ENCODE results near the gene FLNB. TPM values are rescaled to one million over a fixed set of nuclear protein-coding genes. Genes with fewer than 3 reads are reported as not detected.

Gene FLNB
- total and polyA plus RNA-seq, 2 of the 13 experiments (the other 11 are each of a cell fraction or from before 2014, with no cell fraction given): 106 to 130 TPM

GRCh38 chr3:58041182-58041825, 33.1 kb downstream of the FLNB start (continued):
- TF ChIP-seq, protein P1, sequence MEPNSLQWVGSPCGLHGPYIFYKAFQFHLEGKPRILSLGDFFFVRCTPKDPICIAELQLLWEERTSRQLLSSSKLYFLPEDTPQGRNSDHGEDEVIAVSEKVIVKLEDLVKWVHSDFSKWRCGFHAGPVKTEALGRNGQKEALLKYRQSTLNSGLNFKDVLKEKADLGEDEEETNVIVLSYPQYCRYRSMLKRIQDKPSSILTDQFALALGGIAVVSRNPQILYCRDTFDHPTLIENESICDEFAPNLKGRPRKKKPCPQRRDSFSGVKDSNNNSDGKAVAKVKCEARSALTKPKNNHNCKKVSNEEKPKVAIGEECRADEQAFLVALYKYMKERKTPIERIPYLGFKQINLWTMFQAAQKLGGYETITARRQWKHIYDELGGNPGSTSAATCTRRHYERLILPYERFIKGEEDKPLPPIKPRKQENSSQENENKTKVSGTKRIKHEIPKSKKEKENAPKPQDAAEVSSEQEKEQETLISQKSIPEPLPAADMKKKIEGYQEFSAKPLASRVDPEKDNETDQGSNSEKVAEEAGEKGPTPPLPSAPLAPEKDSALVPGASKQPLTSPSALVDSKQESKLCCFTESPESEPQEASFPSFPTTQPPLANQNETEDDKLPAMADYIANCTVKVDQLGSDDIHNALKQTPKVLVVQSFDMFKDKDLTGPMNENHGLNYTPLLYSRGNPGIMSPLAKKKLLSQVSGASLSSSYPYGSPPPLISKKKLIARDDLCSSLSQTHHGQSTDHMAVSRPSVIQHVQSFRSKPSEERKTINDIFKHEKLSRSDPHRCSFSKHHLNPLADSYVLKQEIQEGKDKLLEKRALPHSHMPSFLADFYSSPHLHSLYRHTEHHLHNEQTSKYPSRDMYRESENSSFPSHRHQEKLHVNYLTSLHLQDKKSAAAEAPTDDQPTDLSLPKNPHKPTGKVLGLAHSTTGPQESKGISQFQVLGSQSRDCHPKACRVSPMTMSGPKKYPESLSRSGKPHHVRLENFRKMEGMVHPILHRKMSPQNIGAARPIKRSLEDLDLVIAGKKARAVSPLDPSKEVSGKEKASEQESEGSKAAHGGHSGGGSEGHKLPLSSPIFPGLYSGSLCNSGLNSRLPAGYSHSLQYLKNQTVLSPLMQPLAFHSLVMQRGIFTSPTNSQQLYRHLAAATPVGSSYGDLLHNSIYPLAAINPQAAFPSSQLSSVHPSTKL (CRISPR knock-in tag; IDR thresholded peaks at IDR 0.05): peak; percentile 20; the same call in 1 of the 2 replicates
- TF ChIP-seq ZNF672 (CRISPR knock-in tag; IDR thresholded peaks at IDR 0.05) (no peak), ZNF20 (CRISPR knock-in tag; IDR thresholded peaks at IDR 0.05) (no peak), ZNF543 (CRISPR knock-in tag; IDR thresholded peaks at IDR 0.05) (no peak), NAIF1 (CRISPR knock-in tag; IDR thresholded peaks at IDR 0.05; ENCODE audit: borderline replicate concordance) (no peak), CHD4 (IDR thresholded peaks at IDR 0.05; ENCODE audit: borderline replicate concordance, low read length) (no peak), USF2 (IDR thresholded peaks at IDR 0.05; ENCODE audit: low read depth, low read length) (no peak), USF2 (CRISPR knock-in tag; IDR thresholded peaks at IDR 0.05; ENCODE audit: borderline replicate concordance) (no peak), PHF8 (CRISPR knock-in tag; IDR thresholded peaks at IDR 0.05) (no peak), ZNF281 (CRISPR knock-in tag; IDR thresholded peaks at IDR 0.05; ENCODE audit: borderline replicate concordance) (no peak), SRY (CRISPR knock-in tag; IDR thresholded peaks at IDR 0.05) (no peak), ZMAT3 (CRISPR knock-in tag; conservative IDR thresholded peaks at IDR 0.05) (no peak), GABPA (IDR thresholded peaks at IDR 0.05; ENCODE audit: low read depth, low read length) (no peak), GABPA (CRISPR knock-in tag; IDR thresholded peaks at IDR 0.05; ENCODE audit: low read depth) (no peak)
- TF ChIP-seq, protein P2, sequence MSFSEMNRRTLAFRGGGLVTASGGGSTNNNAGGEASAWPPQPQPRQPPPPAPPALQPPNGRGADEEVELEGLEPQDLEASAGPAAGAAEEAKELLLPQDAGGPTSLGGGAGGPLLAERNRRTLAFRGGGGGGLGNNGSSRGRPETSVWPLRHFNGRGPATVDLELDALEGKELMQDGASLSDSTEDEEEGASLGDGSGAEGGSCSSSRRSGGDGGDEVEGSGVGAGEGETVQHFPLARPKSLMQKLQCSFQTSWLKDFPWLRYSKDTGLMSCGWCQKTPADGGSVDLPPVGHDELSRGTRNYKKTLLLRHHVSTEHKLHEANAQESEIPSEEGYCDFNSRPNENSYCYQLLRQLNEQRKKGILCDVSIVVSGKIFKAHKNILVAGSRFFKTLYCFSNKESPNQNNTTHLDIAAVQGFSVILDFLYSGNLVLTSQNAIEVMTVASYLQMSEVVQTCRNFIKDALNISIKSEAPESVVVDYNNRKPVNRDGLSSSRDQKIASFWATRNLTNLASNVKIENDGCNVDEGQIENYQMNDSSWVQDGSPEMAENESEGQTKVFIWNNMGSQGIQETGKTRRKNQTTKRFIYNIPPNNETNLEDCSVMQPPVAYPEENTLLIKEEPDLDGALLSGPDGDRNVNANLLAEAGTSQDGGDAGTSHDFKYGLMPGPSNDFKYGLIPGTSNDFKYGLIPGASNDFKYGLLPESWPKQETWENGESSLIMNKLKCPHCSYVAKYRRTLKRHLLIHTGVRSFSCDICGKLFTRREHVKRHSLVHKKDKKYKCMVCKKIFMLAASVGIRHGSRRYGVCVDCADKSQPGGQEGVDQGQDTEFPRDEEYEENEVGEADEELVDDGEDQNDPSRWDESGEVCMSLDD (CRISPR knock-in tag; IDR thresholded peaks at IDR 0.05; ENCODE audit: borderline replicate concordance): no peak
- TF ChIP-seq, protein P3, sequence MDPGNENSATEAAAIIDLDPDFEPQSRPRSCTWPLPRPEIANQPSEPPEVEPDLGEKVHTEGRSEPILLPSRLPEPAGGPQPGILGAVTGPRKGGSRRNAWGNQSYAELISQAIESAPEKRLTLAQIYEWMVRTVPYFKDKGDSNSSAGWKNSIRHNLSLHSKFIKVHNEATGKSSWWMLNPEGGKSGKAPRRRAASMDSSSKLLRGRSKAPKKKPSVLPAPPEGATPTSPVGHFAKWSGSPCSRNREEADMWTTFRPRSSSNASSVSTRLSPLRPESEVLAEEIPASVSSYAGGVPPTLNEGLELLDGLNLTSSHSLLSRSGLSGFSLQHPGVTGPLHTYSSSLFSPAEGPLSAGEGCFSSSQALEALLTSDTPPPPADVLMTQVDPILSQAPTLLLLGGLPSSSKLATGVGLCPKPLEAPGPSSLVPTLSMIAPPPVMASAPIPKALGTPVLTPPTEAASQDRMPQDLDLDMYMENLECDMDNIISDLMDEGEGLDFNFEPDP (CRISPR knock-in tag; conservative IDR thresholded peaks at IDR 0.05): no peak
